ENCODE results near the gene TEKTIP1.
"Not testable (repeated sequence)": the region's sequence is repeated elsewhere in the genome, so short reads cannot be mapped to it uniquely, and the experiment has no call there.

TEKTIP1 gene

DNA sequence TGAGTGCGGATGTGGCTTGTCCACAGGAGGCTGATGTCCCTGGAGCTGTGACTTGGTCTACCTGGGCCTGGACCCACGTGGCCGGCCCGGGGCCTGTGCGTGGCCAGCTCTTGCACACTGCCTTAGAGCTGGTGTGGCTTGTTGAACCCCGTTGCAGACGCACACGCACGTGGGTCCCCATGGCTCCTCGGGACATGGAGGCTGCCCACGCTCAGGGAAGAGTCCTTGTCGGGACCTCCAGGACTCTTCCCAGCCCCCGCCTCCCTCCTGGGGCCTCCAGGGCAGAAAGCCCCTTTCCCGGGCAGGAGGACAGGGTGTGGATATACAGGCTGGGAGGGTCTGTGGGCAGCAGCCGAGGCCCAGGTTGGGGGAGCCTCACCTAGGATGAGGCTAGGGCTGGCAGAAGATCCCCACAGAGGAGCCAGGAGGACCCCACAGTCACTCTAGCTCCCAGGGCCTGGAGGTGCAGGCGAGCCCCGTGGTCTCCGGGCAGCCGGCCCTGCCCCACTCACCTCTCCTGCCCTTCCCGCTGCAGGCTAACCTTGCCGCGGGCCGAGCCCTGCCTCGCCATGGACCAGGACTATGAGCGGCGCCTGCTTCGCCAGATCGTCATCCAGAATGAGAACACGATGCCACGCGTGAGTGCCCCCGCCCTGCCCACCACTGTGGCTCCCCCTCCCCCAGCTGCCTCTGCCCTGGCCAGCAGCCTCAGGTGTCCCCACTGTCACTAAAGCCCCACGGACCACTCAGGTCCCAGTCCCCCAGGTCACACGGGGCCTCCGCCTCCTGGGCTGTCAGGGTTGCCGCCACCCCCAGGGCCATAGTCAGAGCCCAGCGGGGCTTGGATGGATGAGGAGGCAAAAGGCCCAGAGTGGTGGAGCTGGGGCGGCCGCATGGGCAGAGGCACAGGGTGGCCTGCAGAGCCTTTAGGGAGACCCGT lies 16.3 kb upstream of the TEKTIP1 start:
- no peak for DNase-seq (ENCODE audit: low read depth, low spot score)

DNA sequence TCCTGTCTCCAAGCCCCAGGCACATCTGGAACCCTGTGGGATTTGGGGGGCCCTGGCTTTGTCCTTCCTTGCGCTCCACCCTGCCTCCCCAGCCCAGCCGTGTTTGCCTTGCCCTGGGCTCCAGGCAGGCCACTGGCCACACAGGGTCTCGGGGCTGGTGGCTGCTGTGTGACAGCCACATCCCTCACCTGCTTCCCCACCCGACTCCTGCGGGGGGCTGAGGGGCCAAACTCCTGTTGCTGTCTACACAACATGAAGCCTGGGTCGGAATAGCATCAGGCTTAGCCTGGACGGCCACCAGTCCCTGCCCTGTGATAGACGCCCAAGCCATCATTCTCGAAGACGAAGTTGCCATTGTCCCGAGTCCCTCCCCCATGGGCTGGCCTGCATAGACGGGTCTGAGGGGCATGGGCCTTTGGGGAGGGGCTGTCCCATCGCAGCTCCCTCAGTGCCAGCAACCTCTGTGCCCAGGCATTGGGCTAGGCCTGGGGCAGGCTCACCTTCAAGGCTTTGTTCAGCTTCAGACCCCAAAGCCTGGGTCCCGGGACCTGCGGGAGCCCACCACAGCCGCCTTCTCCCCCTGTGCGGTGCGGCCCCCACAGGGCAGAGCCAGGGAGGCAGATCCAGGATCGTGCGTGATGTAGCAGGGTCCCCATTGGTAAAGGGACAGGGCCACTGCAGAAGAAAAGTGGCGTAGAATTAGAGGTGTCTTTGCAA lies 15.5 kb upstream of the TEKTIP1 start:
- DNase-seq (ENCODE audit: low read depth, low spot score) = no peak
- no peak overlapping the region for H3K27ac ChIP-seq

More for the DNA sequence above, 16.3 kb upstream of the TEKTIP1 start:
- H3K27ac ChIP-seq = no peak overlapping the region

DNA sequence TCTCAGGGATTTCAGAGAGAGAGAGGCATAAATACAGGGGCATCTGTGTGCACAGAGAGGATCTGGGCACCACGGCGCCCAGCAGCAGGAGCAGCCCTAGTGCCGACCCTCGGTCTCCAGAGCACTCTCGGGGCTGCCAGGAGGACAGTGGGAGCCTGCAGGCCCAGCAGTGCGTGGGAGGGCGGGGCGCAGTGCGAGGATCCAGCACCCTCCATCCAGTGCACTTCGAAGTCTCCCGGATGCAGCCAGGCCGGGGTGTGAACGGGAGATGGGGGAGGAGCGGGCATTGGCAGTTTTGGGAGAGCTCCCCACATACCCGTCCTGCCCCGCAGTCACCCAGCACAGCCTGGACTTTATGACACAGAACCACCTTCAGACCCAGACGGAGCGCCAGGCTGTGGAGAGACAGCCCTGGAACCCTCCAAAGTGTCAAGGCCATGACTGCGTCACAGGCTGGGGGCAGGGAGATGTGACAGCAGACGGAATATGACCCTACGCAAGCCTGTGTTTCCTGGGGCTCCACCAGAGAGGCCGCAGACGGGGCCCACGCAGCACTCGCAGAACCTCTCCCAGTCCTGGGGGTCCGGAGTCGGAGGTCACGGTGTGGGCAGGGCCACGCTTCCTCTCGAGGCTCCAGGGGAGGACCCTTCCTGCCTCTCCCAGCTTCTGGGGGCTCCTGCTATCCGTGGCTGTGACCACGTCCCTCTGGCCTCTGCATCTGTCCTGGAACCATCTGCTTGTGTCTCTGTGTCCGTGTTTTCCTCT lies 14.7 kb upstream of the TEKTIP1 start:
- DNase-seq (ENCODE audit: low read depth, low spot score) = no peak
- no peak overlapping the region for H3K27ac ChIP-seq

DNA sequence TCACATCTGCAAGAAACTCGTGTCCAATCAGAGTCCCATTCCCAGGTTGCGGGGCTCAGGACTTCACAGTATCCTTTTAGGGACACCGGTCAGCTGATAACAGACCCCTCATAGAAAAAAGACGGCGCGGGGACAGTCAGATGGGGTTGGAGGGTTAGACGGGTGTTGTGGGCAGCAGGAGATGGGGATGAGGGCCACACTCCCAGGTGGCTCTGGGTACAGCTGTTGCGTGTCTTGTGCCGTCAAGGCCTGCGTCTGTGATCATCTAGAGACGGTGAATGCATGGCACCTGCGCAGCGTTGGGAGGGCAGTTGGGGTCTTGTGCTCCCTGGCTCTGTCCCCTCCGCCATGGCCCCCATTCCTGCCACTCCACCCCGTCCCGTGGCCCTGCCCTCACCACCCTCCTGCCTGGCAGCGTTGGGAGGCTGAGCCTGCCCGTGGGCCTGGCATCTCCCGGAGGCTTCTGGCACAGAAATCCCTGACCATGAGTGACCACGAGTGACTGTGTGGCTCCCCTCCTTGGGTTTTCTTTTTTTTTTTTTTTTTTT lies 14.0 kb upstream of the TEKTIP1 start:
- no peak overlapping the region for H3K27ac ChIP-seq
- DNase-seq (ENCODE audit: low read depth, low spot score) = no peak

DNA sequence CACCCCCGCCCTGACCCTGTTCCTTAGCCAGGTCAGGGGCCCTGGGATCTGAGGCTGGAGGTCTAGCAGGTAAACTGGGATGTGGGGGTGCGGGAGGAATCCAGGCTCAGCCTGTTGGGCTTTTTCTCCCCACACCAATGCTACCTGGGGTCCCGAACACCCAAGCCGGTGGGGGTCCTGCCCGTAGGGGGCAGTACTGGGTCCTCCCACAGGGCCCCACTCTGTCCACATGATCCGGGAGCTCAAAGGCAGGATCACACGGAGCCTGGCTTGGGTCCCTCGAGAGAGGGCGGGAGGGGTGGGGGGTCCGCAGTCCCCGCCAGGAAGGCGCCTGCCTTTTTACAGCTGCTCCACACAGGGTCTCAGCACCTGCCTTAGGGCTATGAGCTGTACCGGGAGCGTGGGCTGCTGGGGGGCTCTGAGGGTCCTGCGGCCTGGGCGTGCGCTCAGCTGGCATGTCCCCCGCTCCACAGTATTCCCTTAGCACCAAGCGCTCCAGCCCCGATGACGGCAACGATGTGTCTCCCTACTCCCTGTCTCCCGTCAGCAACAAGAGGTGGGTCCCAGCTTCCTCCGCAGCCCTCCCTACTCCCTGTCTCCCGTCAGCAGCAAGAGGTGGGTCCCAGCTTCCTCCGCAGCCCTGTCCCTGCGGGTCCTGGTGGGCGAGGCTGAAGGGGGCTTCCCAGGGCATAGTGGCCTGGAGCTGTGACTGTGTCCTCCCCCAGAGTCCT lies 12.3 kb upstream of the TEKTIP1 start:
- H3K27ac ChIP-seq = no peak overlapping the region
- DNase-seq (ENCODE audit: low read depth, low spot score) = no peak

DNA sequence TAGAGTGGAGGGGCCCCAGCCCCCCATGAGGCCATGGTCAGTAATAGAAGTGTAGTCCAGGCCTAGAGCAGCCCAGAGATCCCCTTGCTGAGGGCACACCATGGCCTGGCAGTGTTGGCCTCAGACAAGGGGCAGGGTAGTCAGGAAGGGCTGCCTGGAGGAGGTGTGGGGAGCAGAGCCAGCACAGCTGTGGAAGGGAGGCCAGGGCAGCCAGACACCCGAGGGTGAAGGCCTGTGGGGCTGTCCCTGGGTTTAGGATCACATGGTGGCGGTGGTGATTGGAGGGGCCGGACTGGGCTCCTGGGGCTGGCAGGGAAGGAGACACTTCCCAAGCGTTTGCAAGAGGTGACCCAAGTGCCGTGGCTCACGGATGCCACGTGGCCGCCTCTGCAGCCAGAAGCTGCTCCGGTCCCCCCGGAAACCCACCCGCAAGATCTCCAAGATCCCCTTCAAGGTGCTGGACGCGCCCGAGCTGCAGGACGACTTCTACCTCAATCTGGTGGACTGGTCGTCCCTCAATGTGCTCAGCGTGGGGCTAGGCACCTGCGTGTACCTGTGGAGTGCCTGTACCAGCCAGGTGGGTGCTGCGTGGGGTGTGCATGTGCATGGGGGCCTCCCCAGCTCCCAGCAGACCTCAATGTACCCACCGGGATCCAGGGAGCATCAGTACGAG lies 11.6 kb upstream of the TEKTIP1 start:
- no peak overlapping the region for H3K27ac ChIP-seq
- DNase-seq (ENCODE audit: low read depth, low spot score) = no peak

DNA sequence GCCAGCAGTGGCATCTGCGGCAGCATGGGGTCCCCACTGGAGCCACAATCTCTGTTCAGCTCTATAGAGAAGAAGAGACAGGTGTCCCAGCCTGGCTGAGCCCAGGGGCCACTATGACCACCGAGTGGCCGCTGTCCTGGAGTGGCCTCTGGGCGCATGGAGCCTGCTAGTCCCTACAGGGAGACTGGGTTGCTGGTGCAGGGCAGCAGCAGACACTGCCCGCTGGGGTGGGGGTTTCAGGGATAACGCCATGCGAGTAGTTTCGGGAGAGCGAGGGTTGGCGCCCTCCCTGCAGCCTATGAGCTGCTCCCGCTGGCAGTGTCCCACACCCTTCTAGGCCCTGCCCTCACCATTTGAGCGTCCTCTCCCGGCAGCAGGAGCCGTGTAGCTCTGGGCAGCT lies 10.9 kb upstream of the TEKTIP1 start:
- DNase-seq (ENCODE audit: low read depth, low spot score) = no peak
- H3K27ac ChIP-seq = no peak overlapping the region

DNA sequence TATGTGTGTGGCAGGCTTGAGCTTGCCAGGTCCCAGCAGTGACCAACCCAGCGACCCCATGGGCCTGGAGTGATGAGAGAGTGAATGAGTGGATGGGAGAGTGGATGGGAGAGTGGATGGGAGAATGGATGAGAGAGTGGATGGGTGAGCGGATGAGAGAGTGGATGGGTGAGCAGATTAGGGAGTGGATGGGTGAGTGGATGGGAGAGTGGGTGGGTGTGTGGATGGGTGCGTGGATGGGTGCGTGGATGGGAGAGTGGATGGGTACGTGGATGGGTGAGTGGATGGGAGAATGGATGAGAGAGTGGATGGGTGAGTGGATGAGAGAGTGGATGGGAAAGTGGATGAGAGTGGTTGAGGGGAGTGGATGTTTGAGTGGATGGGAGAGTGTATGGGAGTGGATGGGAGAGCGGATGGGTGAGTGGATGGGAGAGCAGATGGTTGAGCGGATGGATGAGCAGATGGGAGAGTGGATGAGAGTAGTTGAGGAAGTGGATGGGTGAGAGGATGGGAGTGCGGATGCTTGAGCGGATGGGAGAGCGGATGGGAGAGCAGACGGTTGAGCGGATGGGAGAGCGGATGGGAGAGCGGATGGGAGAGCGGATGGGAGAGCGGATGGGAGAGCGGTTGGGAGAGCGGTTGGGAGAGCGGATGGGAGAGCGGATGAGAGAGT lies 10.3 kb upstream of the TEKTIP1 start:
- no peak overlapping the region for H3K27ac ChIP-seq
- no peak for DNase-seq (ENCODE audit: low read depth, low spot score)

DNA sequence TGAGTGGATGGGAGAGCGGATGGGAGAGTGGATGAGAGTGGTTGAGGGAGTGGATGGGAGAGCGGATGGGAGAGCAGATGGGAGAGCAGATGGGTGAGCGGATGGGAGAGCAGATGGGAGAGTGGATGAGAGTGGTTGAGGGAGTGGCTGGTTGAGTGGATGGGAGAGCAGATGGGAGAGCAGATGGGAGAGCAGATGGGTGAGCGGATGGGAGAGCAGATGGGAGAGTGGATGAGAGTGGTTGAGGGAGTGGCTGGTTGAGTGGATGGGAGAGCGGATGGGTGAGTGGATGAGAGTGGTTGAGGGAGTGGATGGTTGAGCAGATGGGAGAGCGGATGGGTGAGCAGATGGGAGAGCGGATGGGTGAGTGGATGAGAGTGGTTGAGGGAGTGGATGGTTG lies 9.7 kb upstream of the TEKTIP1 start:
- H3K27ac ChIP-seq; DNase-seq (ENCODE audit: low read depth, low spot score): not testable (repeated sequence)

DNA sequence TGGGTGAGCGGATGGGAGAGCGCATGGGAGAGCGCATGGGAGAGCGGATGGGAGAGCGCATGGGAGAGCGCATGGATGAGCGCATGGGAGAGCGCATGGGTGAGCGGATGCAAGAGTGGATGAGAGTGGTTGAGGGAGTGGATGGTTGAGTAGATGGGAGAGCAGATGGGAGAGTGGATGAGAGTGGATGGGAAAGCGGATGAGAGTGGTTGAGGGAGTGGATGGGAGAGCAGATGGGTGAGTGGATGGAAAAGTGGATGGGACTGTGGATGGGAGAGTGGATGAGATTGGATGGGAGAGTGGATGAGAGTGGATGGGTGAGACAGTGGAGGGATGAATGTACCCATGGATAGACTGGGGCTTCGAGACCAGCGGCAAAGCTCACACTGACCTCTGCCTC lies 8.6 kb upstream of the TEKTIP1 start:
- no peak for DNase-seq (ENCODE audit: low read depth, low spot score)
- H3K27ac ChIP-seq = no peak overlapping the region

DNA sequence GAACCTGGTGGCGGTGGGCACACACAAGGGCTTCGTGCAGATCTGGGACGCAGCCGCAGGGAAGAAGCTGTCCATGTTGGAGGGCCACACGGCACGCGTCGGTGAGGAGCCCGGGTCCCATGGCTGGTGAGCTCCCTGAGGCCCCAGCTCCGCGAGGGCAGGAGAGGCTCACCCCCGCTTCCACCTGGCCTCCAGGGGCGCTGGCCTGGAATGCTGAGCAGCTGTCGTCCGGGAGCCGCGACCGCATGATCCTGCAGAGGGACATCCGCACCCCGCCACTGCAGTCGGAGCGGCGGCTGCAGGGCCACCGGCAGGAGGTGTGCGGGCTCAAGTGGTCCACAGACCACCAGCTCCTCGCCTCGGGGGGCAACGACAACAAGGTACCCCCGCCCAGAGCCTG lies 7.3 kb upstream of the TEKTIP1 start:
- DNase-seq (ENCODE audit: low read depth, low spot score) = no peak
- H3K27ac ChIP-seq = no peak overlapping the region

DNA sequence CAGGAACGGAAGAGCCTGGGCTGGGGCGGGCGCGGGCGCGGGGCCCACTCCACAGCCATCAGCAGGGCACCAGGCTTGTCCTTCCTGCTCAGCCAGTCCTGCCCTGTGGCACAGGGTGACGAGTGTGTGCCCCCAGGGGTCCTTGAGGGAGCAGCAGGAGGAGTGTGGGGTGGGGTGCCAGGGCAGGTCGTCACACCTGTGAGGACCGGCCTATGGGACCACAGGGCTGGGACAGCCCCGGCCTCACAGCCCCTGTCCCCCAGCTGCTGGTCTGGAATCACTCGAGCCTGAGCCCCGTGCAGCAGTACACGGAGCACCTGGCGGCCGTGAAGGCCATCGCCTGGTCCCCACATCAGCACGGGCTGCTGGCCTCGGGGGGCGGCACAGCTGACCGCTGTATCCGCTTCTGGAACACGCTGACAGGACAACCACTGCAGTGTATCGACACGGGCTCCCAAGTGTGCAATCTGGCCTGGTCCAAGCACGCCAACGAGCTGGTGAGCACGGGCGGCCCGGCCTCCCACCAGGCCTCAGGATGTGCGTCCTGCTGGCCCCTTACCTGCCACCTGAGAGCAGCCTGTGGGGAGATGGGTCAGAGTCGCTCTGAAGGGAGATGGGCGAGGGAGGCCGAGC lies 6.7 kb upstream of the TEKTIP1 start:
- H3K27ac ChIP-seq = no peak overlapping the region
- no peak for DNase-seq (ENCODE audit: low read depth, low spot score)

DNA sequence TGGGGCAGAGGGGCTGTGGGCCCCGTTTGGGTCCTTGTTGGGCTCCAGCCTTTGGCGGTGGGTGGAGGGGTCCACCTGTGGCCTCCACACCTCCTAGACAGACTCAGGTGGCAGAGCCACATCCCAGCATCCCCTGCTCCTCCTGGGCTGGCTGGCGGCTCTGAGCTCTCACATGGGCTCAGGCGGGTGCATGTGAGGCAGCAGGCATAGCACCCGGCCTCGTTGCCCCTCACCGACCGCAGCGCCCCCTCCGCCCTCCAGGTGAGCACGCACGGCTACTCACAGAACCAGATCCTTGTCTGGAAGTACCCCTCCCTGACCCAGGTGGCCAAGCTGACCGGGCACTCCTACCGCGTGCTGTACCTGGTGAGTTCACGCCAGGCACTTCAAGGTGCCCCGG lies 5.9 kb upstream of the TEKTIP1 start:
- DNase-seq (ENCODE audit: low read depth, low spot score) = no peak
- no peak overlapping the region for H3K27ac ChIP-seq

DNA sequence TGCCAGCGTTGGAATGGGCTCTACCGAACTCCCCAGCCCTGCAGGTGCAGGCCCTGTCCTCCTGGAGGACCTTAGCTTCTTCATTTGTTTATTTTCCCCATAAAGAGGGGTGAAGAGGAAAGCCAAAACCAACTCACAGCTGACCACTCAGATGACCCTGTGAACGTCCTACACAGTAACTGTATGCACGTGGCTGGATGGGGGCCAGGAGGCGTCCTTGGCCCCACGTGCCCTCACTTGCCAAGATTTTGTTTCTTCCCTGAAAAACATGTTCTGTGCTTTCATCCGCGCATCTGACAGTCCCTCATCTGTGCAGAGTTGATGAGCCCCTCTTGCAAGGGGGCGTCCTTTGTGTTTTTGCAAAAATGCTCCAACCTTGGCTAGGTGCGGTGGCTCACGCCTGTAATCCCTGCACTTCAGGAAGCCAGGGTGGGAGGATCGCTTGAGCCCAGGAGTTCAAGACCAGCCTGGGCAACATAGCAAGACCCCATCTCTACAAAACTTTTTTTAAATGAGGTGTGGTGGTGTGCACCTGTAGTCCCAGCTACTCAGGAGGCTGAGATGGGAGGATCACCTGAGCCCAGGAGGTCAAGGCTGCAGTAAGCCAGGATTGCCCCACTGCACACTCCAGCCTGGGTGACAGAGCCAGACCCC lies 5.3 kb upstream of the TEKTIP1 start:
- DNase-seq (ENCODE audit: low read depth, low spot score) = no peak

DNA sequence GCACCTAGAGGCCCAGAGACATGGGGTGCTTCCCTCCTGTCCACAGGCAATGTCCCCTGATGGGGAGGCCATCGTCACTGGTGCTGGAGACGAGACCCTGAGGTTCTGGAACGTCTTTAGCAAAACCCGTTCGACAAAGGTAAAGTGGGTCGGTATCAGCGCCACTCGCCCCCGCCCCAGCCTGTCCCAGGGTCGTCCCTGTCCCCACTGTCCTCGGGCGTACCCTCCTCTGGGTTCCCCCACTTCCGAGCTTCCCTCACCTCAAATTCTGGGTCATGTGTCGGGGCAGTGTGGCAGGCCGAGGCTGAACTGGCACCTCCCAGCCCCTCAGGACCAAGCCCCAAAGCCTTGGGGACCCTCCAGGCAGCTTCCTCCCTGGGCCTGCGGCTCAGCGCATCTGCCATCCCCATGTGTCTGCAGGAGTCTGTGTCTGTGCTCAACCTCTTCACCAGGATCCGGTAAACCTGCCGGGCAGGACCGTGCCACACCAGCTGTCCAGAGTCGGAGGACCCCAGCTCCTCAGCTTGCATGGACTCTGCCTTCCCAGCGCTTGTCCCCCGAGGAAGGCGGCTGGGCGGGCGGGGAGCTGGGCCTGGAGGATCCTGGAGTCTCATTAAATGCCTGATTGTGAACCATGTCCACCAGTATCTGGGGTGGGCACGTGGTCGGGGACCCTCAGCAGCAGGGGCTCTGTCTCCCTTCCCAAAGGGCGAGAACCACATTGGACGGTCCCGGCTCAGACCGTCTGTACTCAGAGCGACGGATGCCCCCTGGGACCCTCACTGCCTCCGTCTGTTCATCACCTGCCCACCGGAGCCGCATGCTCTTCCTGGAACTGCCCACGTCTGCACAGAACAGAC lies 4.4 kb upstream of the TEKTIP1 start:
- no peak overlapping the region for H3K27ac ChIP-seq
- DNase-seq (ENCODE audit: low read depth, low spot score) = no peak

More for the DNA sequence above, 5.3 kb upstream of the TEKTIP1 start:
- H3K27ac ChIP-seq = no peak overlapping the region

DNA sequence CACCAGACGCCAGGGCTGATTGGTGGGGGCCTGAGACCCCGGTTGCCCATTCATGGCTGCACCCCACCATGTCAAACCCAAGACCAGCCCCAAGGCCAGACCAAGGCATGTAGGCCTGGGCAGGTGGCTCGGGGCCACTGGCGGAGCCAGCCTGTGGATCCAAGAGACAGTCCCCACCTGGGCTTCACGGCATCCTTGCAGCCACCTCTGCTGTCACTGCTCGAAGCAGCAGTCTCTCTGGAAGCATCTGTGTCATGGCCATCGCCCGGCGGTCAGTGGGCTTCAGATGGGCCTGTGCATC lies 3.8 kb upstream of the TEKTIP1 start:
- no peak overlapping the region for H3K27ac ChIP-seq
- no peak for DNase-seq (ENCODE audit: low read depth, low spot score)

DNA sequence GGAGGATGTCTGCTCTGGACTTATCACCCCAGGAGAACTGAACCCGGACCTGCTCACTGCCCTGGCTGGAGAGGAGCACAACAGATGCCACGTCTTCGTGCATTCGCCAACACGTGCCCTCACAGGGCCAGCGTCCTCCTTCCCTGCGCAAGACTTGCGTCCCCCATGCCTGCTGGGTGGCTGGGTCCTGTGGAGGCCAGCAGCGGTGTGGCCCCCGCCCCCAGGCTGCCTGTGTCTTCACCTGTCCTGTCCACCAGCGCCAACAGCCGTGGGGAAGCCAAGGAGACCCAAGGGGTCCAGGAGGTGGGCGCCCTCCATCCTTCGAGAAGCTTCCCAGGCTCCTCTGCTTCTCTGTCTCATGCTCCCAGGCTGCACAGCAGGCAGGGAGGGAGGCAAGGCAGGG lies 3.4 kb upstream of the TEKTIP1 start:
- no peak for DNase-seq (ENCODE audit: low read depth, low spot score)
- no peak overlapping the region for H3K27ac ChIP-seq

All from epithelial cell of prostate (primary cell).